Thoracic aorta (tissue), 2 donors: ENCODE data around the gene SATB2. TPM values are rescaled to one million over a fixed set of nuclear protein-coding genes. Genes with fewer than 3 reads are reported as not detected.

Experiments used
- ATAC-seq: fragments of 150-250 bp; one replicate; pipeline ENCODE4 v1.8.0; 2017; ENCODE audit warnings: low read depth; ENCODE audit not compliant: insufficient number of reproducible peaks, low FRiP score
- DNase-seq: peaks from one replicate; pipeline ENCODE4 v3.0.0-alpha.2; 2020; ENCODE audit warnings: low spot score
- H3K27ac ChIP-seq, 2 donors: fragments of 200-600 bp; sonication (generic); 1 replicate in 1 of 2; 2 replicates in 1 of 2; pipeline ENCODE4 v1.5.1; 2016; ENCODE audit warnings: mild to moderate bottlenecking in 2 of 2, moderate library complexity in 2 of 2
- H3K27me3 ChIP-seq: fragments of 200-600 bp; sonication (generic); replicated peaks from 2 replicates; pipeline ENCODE4 v1.6.0; 2016; ENCODE audit warnings: mild to moderate bottlenecking; ENCODE audit not compliant: insufficient read depth
- H3K36me3 ChIP-seq: fragments of 200-600 bp; sonication (generic); one replicate; pipeline ENCODE4 v1.5.1; 2016
- H3K4me1 ChIP-seq, 2 donors: fragments of 200-600 bp; sonication (generic); 1 replicate in 1 of 2; 2 replicates in 1 of 2; pipeline versions ENCODE4 v1.5.1 to v1.6.0; 2016; ENCODE audit warnings: low read depth in 2 of 2, mild to moderate bottlenecking in 1 of 2; ENCODE audit not compliant: control insufficient read depth in 1 of 2
- H3K4me3 ChIP-seq: fragments of 200-600 bp; sonication (generic); 2 replicates; pipeline ENCODE4 v1.5.1; 2016; ENCODE audit warnings: mild to moderate bottlenecking
- H3K9me3 ChIP-seq: fragments of 200-600 bp; sonication (generic); 2 replicates; pipeline ENCODE4 v1.5.1; 2016
- total RNA-seq, 2 donors: library from RNA; depleted of rRNA; stranded (reverse); fragments of >200 nt; gene quantifications; one replicate each; pipeline versions ENCODE4 v1.1.0 to v1.2.3, GENCODE V29; 2016
- TF ChIP-seq, protein P1 (sequence below): fragments of 200-600 bp; sonication (generic); IDR thresholded peaks from one replicate; pipeline ENCODE4 v1.5.1; 2019; ENCODE audit warnings: antibody characterized with exemption

The SATB2 gene
- total RNA-seq, 2 donors from 2014 or later: 4.5 to 5.5 TPM

DNA sequence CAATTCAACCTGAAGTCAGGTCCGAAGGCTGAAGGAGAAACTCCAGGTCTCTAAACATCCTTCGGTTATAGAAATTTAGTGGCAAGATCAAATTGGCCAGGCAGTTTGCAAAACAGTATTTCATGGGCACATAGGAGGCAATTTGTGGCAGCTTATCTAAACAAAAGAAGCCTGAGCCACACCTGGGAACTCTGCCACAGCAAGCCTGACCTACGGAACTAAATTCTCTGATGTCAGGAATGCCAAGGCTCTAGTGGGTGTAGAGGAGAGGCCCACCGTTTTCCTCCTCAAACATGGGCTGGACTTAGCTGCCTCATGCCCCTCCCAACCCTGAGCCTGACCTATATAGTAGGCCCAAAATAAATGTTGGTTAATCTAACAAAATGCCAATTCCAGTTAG is 16.0 kb downstream of the SATB2 start:
- no peak for ATAC-seq
- Histone ChIP-seq H3K9me3 (no peaks in the 10 kb centered on the region), H3K27ac (no peak overlapping the region), H3K36me3 (no peaks in the 10 kb centered on the region), H3K27me3 (no peaks in the 10 kb centered on the region), H3K4me3 (no peak overlapping the region), H3K4me1 (no peaks in the 10 kb centered on the region)
- DNase-seq: no peak
- TF ChIP-seq, protein P1, sequence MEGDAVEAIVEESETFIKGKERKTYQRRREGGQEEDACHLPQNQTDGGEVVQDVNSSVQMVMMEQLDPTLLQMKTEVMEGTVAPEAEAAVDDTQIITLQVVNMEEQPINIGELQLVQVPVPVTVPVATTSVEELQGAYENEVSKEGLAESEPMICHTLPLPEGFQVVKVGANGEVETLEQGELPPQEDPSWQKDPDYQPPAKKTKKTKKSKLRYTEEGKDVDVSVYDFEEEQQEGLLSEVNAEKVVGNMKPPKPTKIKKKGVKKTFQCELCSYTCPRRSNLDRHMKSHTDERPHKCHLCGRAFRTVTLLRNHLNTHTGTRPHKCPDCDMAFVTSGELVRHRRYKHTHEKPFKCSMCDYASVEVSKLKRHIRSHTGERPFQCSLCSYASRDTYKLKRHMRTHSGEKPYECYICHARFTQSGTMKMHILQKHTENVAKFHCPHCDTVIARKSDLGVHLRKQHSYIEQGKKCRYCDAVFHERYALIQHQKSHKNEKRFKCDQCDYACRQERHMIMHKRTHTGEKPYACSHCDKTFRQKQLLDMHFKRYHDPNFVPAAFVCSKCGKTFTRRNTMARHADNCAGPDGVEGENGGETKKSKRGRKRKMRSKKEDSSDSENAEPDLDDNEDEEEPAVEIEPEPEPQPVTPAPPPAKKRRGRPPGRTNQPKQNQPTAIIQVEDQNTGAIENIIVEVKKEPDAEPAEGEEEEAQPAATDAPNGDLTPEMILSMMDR: no peak

DNA sequence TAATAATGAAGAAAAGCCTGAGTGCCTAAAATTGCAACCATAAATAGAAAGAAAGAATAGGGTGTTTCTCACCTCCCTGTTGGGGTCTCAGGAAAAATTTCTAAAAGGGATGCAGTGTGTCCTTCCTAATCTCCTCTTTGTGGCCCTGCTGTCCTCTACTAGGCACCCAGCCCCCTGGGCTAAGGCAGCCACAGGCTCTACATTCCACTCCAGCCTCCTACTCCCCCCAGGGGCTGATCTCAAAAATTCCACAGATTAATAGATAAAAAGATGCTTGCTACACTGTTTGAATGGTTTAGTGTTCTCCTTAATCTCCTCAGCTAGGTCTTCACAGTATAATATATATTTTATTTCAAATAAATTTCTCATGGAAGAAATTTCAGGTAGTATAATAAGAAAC is 17.6 kb downstream of the SATB2 start:
- Histone ChIP-seq H3K27me3 (no peaks in the 10 kb centered on the region), H3K4me1 (no peaks in the 10 kb centered on the region), H3K36me3 (no peaks in the 10 kb centered on the region), H3K27ac (no peak overlapping the region), H3K4me3 (no peak overlapping the region), H3K9me3 (no peaks in the 10 kb centered on the region)
- ATAC-seq (no peak), DNase-seq (no peak)
- TF ChIP-seq, protein P1: no peak

DNA sequence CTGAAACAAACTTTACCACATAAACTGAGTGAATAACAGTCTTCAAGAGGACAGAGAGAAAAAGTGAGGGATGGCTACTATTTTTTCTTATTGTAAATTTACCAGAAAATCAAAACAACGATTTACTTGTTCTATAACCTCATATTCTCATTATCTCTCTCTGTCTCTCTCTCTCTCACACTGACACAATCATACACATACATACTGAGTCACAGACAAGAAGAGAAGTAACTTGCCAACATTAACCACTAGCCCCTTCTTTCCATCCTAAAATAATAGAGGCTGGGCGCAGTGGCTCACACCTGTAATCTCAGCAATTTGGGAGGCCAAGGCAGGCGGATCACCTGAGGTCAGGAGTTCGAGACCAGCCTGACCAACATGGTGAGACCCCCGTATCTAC is 18.2 kb downstream of the SATB2 start:
- Histone ChIP-seq H3K36me3 (no peaks in the 10 kb centered on the region), H3K9me3 (no peaks in the 10 kb centered on the region), H3K27me3 (no peaks in the 10 kb centered on the region), H3K4me1 (no peaks in the 10 kb centered on the region), H3K27ac (no peak overlapping the region), H3K4me3 (no peak overlapping the region)
- no peak for ATAC-seq
- TF ChIP-seq, protein P1: no peak
- DNase-seq: no peak

DNA sequence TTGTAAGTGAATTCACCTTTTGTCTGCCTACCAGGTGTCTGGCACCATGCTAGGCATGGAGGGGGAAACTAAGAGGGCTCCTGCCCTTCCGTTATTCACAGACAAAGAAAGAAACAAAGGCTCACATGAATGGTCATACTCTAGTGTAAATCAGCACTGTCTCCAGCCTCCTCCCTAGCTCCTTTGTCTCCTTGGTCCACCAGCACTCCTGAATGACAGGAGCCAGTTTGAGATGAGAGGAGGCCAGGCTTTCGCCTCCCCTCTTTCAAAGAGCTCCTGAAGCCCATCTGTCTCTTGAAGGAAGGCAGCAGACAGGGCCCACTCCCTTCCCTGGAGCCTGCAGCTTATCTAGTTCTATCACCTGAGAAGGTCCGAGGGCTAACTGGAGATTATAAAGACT is 18.7 kb downstream of the SATB2 start:
- H3K9me3 ChIP-seq: no peaks in the 10 kb centered on the region
- H3K27me3 ChIP-seq: no peaks in the 10 kb centered on the region
- ATAC-seq (no peak), DNase-seq (no peak)
- TF ChIP-seq, protein P1: no peak
- no peak overlapping the region for H3K4me3 ChIP-seq
- no peaks in the 10 kb centered on the region for H3K4me1 ChIP-seq
- no peak overlapping the region for H3K27ac ChIP-seq
- no peaks in the 10 kb centered on the region for H3K36me3 ChIP-seq

DNA sequence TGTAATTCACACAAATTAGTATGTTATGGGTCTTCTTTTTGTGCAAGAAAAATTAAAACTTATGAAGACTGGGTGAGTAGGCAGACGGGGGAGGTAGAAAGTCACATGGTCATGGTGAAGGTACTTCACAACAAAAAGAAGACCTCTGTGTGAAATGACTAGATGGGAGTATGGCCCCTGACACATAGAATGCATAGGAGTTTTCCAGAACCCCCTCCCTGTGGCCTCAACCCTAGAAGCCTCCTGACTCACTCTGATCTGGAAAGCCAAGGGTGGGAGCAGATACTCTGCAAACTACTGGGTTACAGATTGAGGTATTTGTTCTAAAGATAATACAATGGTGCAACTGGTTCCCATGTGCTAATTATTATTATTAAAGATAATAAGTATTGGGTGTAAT is 23.2 kb downstream of the SATB2 start:
- ATAC-seq: no peak

More for the DNA sequence above, 23.2 kb downstream of the SATB2 start:
- TF ChIP-seq, protein P1: no peak
- no peak for DNase-seq
- no peak overlapping the region for H3K4me3 ChIP-seq
- H3K27ac ChIP-seq: no peak overlapping the region
- no peaks in the 10 kb centered on the region for H3K4me1 ChIP-seq
- H3K27me3 ChIP-seq: no peaks in the 10 kb centered on the region
- H3K9me3 ChIP-seq: no peaks in the 10 kb centered on the region
- no peaks in the 10 kb centered on the region for H3K36me3 ChIP-seq
